ENCODE measurements around the gene HOXC10.

GRCh38 chr12:53941187-53941586, 43.8 kb upstream of the HOXC10 start:
- TF ChIP-seq CTCF (IDR thresholded peaks at IDR 0.05) (no peak), POLR2A (IDR thresholded peaks at IDR 0.05) (no peak), POLR2AphosphoS5 (IDR thresholded peaks at IDR 0.05) (no peak)
